ENCODE data around the gene PXYLP1. TPM values are rescaled to one million over a fixed set of nuclear protein-coding genes. Genes with fewer than 3 reads are reported as not detected.

The PXYLP1 gene
- total and polyA plus RNA-seq, 2 experiments from 2014 or later, result 21.3 to 25.8 TPM

GRCh38 chr3:141218162-141218835 lies 13.3 kb upstream of the PXYLP1 start:
- Histone ChIP-seq H3K36me3 (replicated peaks; ENCODE audit: insufficient read depth, low read depth) (no peaks in the 10 kb centered on the region), H3K27ac (no peak overlapping the region), H3K9me2 (replicated peaks; ENCODE audit: insufficient read depth) (no peaks in the 10 kb centered on the region), H3K9me3 (ENCODE audit: low read depth) (peaks cover 1% of the 10 kb centered on the region), H4K20me1 (ENCODE audit: insufficient read depth, poor library complexity, severe bottlenecking) (no peaks in the 10 kb centered on the region), H3K4me3 (no peak overlapping the region), H3K79me2 (no peaks in the 10 kb centered on the region), H3K27me3 (no peaks in the 10 kb centered on the region), H2AFZ (no peak overlapping the region), H3K4me2 (no peak overlapping the region), H3K4me1 (ENCODE audit: insufficient read depth) (no peaks in the 10 kb centered on the region)
- TF ChIP-seq CTCF (IDR thresholded peaks at IDR 0.05; ENCODE audit: poor library complexity) (no peak), EZH2 (IDR thresholded peaks at IDR 0.05; ENCODE audit: borderline replicate concordance) (no peak), EZH2phosphoT487 (IDR thresholded peaks at IDR 0.05; ENCODE audit: low read depth, severe bottlenecking, unreplicated experiment) (no peak)
- DNase-seq (ENCODE audit: low spot score), result no peak
- WGBS (ENCODE audit: low lambda C conversion rate, missing lambda C conversion rate), result 76% methylated on average over 2 of the region's 2 CpGs

- DNase-seq (ENCODE audit: low spot score), result no peak
- Histone ChIP-seq H3K27me3 (no peaks in the 10 kb centered on the region), H3K79me2 (no peaks in the 10 kb centered on the region), H4K20me1 (ENCODE audit: insufficient read depth, poor library complexity, severe bottlenecking) (no peaks in the 10 kb centered on the region), H3K9me3 (ENCODE audit: low read depth) (peaks cover 4% of the 10 kb centered on the region), H3K27ac (no peak overlapping the region), H3K4me1 (ENCODE audit: insufficient read depth) (no peaks in the 10 kb centered on the region), H2AFZ (no peak overlapping the region), H3K9me2 (replicated peaks; ENCODE audit: insufficient read depth) (no peaks in the 10 kb centered on the region), H3K4me2 (no peak overlapping the region), H3K36me3 (replicated peaks; ENCODE audit: insufficient read depth, low read depth) (no peaks in the 10 kb centered on the region), H3K4me3 (no peak overlapping the region)
- TF ChIP-seq EZH2phosphoT487 (IDR thresholded peaks at IDR 0.05; ENCODE audit: low read depth, severe bottlenecking, unreplicated experiment) (no peak), EZH2 (IDR thresholded peaks at IDR 0.05; ENCODE audit: borderline replicate concordance) (no peak), CTCF (IDR thresholded peaks at IDR 0.05; ENCODE audit: poor library complexity) (no peak)
- WGBS (ENCODE audit: low lambda C conversion rate, missing lambda C conversion rate), result 68% methylated on average over 2 of the region's 2 CpGs
Observed at GRCh38 chr3:141218926-141219325, 12.7 kb upstream of the PXYLP1 start.

DNA sequence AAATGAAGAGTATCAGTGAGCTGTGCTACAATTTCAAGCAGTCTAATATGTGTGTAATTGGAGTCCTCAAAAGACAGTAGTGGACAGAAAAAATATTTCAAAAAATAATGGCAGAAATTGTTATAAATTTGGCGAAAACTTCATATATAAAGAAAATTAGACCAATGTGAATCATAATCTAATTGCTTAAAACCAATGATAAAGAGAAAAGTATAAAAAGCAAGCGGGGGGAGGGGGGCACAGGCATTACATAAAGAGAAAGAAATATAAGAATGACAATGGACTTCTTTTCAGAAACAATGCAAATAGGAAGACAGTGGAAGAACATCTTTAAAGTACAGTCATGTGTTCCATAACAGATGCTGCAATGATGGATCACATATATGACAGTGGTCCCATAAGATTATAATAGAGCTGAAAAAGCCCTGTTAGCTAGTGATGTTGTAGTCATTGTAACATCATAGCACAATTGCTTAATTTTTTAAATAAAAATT lies 7.9 kb upstream of the PXYLP1 start:
- Histone ChIP-seq H3K27me3 (no peaks in the 10 kb centered on the region), H3K36me3 (replicated peaks; ENCODE audit: insufficient read depth, low read depth) (no peaks in the 10 kb centered on the region), H3K9me3 (ENCODE audit: low read depth) (peaks cover 4% of the 10 kb centered on the region), H3K9me2 (replicated peaks; ENCODE audit: insufficient read depth) (no peaks in the 10 kb centered on the region), H3K4me1 (ENCODE audit: insufficient read depth) (peaks cover 4% of the 10 kb centered on the region), H3K27ac (no peak overlapping the region), H3K79me2 (no peaks in the 10 kb centered on the region), H3K4me3 (no peak overlapping the region), H2AFZ (no peak overlapping the region), H3K4me2 (no peak overlapping the region), H4K20me1 (ENCODE audit: insufficient read depth, poor library complexity, severe bottlenecking) (no peaks in the 10 kb centered on the region)
- no peak for TF ChIP-seq CTCF (IDR thresholded peaks at IDR 0.05; ENCODE audit: poor library complexity)
- no peak for TF ChIP-seq EZH2 (IDR thresholded peaks at IDR 0.05; ENCODE audit: borderline replicate concordance)
- no peak for TF ChIP-seq EZH2phosphoT487 (IDR thresholded peaks at IDR 0.05; ENCODE audit: low read depth, severe bottlenecking, unreplicated experiment)
- DNase-seq (ENCODE audit: low spot score), result no peak
- WGBS (ENCODE audit: low lambda C conversion rate, missing lambda C conversion rate), result 96% methylated on average over 2 of the region's 2 CpGs

Measured in hepatocyte (in vitro differentiated cells).